Measurements from ENCODE around the gene ZDHHC8.

DNA sequence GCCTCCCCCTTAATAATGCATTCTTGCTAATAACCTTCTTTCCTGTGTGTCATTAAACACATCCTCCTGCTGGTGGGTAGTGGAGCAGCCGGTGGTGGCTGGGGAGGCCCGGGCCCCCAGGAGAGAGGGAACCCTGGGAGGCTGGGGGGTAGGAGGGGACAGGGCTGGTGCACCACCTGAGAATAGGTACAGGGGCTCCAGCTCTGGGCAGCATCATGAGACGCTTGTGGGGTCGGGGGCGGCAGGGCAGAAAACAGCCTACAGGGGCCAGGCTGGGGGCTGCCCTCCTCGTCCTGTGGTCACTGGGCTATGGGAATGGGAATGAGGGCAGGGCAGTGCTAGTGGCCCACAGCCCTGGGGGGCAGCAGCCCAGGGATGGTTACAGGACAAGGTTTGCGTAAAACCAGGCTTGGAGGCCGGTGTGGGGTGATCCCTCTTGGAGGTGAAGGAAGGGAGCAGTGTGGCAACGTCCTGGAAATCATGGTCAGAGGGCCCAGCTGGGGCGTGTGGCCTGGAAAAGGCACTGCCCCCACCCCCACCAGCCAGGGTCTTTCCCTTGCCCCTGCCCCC, 37.7 kb downstream of the ZDHHC8 start:
- TF ChIP-seq EZH2 (IDR thresholded peaks at IDR 0.05; ENCODE audit: borderline replicate concordance, low read length) (no peak), CTCF (conservative IDR thresholded peaks at IDR 0.05 in 1 of 2, IDR thresholded peaks at IDR 0.05 in 1 of 2; ENCODE audit: extremely low read depth in 1 of 2, insufficient read depth in 1 of 2, low read depth in 1 of 2, low read length in 2 of 2) (no peak)
